ENCODE measurements around the gene TBC1D4.

TBC1D4 gene

DNA sequence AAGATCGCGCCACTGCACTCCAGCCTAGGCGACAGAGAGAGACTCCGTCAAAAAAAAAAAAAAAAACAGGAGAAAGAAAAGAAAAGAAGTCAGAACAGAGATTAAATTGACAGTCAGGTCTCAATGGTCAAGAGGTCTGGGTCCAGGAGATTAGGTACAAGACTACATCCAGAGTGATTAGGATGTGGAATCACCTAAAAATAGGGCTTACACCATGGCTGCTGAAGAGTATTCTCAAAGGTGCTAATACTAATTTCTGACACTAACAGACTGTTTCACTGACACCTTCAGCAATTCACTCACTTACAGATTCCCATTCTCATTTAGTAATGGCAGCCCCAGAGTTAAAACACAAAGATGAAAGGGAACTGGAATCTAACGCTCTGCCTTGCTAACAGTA lies 91.7 kb downstream of the TBC1D4 start:
- no peak overlapping the region for H3K4me3 ChIP-seq (replicated peaks; ENCODE audit: low read depth, low read length)
- no peak for DNase-seq (ENCODE audit: extremely low read depth, low read depth)
- TF ChIP-seq, protein P1, sequence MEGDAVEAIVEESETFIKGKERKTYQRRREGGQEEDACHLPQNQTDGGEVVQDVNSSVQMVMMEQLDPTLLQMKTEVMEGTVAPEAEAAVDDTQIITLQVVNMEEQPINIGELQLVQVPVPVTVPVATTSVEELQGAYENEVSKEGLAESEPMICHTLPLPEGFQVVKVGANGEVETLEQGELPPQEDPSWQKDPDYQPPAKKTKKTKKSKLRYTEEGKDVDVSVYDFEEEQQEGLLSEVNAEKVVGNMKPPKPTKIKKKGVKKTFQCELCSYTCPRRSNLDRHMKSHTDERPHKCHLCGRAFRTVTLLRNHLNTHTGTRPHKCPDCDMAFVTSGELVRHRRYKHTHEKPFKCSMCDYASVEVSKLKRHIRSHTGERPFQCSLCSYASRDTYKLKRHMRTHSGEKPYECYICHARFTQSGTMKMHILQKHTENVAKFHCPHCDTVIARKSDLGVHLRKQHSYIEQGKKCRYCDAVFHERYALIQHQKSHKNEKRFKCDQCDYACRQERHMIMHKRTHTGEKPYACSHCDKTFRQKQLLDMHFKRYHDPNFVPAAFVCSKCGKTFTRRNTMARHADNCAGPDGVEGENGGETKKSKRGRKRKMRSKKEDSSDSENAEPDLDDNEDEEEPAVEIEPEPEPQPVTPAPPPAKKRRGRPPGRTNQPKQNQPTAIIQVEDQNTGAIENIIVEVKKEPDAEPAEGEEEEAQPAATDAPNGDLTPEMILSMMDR (IDR thresholded peaks at IDR 0.05; ENCODE audit: low read depth, low read length, missing control alignments): no peak

GRCh38 chr13:75385708-75386083 lies 96.3 kb downstream of the TBC1D4 start:
- no peak overlapping the region for H3K4me3 ChIP-seq (replicated peaks; ENCODE audit: low read depth, low read length)
- TF ChIP-seq, protein P1 (IDR thresholded peaks at IDR 0.05; ENCODE audit: low read depth, low read length, missing control alignments): no peak
- DNase-seq (ENCODE audit: extremely low read depth, low read depth): no peak

GRCh38 chr13:75384879-75385707 lies 96.9 kb downstream of the TBC1D4 start:
- no peak for DNase-seq (ENCODE audit: extremely low read depth, low read depth)
- TF ChIP-seq, protein P1 (IDR thresholded peaks at IDR 0.05; ENCODE audit: low read depth, low read length, missing control alignments): no peak
- H3K4me3 ChIP-seq (replicated peaks; ENCODE audit: low read depth, low read length): no peak overlapping the region

DNA sequence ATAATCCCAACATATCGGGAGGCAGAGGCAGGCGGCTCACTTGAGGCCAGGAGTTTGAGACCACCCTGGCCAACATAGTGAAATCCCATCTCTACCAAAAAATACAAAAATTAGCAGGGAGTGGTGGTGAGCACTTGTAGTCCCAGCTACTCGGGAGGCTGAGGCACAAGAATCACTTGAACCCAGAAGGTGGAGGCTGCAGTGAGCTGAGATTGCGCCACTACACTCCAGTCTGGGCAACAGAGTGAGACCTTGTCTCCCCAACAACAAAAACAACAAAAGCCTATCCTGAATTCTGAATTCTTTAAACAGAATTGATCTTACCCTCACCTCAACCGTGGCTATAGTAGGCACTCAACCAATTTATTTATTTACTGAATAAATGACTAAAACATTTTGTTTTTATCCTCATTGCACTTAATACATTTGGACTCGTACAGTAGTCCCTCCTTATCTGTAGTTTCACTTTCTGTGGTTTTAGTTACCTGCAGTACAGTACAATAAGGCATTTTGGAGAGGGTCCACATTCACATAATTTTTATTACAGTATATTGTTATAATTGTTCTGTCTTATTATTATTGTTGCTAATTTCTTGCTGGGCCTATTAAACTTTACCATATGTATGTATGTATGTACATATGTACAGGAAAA lies 98.8 kb downstream of the TBC1D4 start:
- TF ChIP-seq, protein P1 (IDR thresholded peaks at IDR 0.05; ENCODE audit: low read depth, low read length, missing control alignments): no peak
- H3K4me3 ChIP-seq (replicated peaks; ENCODE audit: low read depth, low read length): no peak overlapping the region
- no peak for DNase-seq (ENCODE audit: extremely low read depth, low read depth)

DNA sequence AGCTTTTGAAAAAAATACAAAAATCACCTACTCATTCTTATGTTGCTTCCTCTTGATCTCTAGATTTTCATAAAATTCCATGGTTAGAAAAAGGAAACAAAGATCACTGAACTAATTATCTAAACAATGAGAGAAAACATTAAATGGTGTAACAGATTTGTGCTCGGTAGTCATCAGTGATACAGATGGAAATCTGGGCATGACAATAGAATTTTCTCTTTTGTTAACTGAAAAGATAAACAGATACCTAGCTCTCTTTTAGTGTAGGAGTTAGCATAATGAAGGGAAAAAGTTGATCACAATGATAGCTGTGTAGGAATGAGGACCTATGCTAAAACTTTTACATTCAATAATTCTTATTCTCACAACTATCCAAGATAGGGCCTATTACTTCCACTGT lies 103.7 kb downstream of the TBC1D4 start:
- DNase-seq (ENCODE audit: extremely low read depth, low read depth): no peak
- no peak overlapping the region for H3K4me3 ChIP-seq (replicated peaks; ENCODE audit: low read depth, low read length)
- TF ChIP-seq, protein P1 (IDR thresholded peaks at IDR 0.05; ENCODE audit: low read depth, low read length, missing control alignments): no peak

- no peak overlapping the region for H3K4me3 ChIP-seq (replicated peaks; ENCODE audit: low read depth, low read length)
- TF ChIP-seq, protein P1 (IDR thresholded peaks at IDR 0.05; ENCODE audit: low read depth, low read length, missing control alignments): no peak
- DNase-seq (ENCODE audit: extremely low read depth, low read depth): no peak
Observed at GRCh38 chr13:75376792-75377402, 105.1 kb downstream of the TBC1D4 start.
